Measurements from ENCODE around the gene BICD2.
"Not testable (repeated sequence)": the region's sequence is repeated elsewhere in the genome, so short reads cannot be mapped to it uniquely, and the experiment has no call there.

Gene BICD2

DNA sequence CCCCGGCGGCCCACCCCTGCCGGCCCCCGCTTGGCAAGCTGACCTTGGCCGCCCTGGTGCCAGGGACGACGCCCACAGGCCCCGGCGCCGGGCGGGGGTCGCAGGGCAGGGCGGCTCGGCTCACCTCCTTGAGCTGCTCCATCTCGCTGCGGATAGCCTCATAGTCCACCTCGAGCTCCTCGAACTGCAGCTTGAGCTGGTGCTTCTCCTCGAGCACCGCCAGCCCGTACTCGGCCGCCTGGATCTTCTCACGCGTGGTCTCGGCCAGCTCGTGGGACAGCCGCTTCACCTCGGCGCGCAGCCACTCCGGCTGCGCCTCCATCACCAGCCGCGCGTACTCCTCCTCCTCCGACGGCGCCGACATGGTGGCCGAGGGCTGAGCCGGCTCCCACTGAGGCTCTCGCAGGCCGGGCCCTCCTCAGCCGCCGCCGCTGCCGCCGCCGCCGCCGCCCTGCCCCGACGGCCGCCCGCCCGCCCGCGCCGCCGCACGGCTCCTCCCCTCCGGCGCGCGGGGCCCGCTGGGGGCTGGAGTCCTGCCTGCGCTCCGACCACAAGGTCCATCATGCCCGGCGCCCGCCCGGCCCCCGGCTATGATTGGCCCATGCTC, at the start of gene BICD2:
Gene BICD2, minus strand, starts transcription at position 453 of the 607 bp plus-strand sequence. Its CDS starts 89 bp downstream, at position 364.
- H3K4me1 ChIP-seq (ENCODE audit: control insufficient read depth, low read depth, low read length) = peaks cover 26% of the 10 kb centered on the region
- peak within 1 kb of the TSS; percentile 94 for H3K9ac ChIP-seq (ENCODE audit: low read length)
- H3K27me3 ChIP-seq (ENCODE audit: control insufficient read depth, insufficient read depth, low read length) = no peaks in the 10 kb centered on the region
- H3K27ac ChIP-seq (ENCODE audit: low read length) = peak within 1 kb of the TSS; percentile 76
- H3K36me3 ChIP-seq (ENCODE audit: control insufficient read depth, low read depth, low read length) = no peaks in the 10 kb centered on the region
- H3K4me3 ChIP-seq (ENCODE audit: low read length) = peak within 1 kb of the TSS; percentile 90
- H3K9me3 ChIP-seq (ENCODE audit: control insufficient read depth, low read depth, low read length) = no peaks in the 10 kb centered on the region

DNA sequence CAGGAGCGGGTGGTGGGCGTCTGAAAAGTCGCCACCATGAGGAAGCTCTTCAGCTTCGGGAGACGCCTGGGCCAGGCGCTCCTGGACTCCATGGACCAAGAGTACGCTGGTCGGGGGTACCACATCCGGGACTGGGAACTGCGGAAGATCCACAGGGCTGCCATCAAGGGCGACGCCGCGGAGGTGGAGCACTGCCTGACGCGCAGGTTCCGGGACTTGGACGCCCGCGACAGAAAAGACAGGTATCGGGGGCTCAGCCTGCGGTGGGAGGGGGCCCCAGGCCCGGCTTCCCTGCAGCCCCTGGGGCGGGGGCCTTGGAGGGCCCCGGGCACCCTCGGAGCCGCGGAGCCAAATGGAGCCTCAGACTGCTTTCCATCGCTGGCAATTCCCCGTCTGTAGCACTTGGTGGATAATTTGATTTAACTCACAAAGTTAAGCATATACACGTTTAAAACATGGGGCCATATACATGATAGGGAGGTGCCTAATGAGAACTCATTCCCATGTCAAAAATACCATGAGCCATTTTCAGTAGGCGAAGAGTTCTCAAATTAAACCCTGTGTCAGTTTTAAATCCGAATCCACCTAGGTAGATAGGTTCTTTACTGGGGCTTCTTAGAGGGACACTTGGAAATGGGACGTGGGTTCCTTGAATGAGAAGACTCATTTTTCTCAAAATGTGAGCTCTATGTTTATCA, 45.1 kb upstream of the BICD2 start:
- Histone ChIP-seq H3K4me3 (ENCODE audit: low read length) (peak overlapping the region; percentile 42), H3K27me3 (ENCODE audit: control insufficient read depth, insufficient read depth, low read length) (peaks cover 100% of the 10 kb centered on the region)
- not testable (repeated sequence) for H3K27ac ChIP-seq (ENCODE audit: low read length); H3K36me3 ChIP-seq (ENCODE audit: control insufficient read depth, low read depth, low read length); H3K4me1 ChIP-seq (ENCODE audit: control insufficient read depth, low read depth, low read length); H3K9ac ChIP-seq (ENCODE audit: low read length); H3K9me3 ChIP-seq (ENCODE audit: control insufficient read depth, low read depth, low read length)

DNA sequence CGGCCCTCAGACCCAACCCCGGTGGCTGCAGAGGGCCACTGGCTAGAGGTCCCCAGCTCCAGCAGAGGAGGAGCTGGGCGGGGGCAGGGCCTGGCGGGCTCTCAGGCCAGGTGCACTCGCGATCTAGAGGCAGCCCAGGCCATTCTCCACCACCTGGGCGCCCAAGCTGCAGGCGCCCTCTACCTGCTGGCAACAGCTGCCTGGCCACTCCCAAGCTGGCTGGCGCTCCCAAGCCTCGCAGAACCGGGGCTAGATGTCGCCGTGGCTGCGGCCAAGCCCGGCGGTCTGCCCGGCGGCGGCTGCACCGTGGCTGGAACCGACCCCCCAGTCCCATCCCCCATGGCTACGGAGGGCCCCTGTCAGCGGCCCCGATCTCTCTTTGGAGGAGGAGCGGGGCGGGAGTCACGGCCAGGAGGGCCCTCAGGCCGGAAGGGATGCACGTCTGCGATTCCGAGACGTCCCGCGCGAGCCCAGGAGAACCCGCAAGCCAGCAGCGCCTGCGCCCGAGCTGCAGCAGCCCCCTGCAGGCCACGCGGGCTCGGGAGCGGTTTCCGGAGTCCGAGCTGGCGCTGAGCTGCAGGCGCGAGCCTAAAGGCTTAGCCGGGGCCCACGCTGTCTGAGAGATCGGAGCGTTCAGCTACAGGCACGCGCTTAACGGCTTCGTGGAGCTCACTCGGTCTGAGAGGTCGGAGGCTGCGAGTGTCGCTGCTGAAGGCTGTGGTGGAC, 44.3 kb upstream of the BICD2 start:
- no peaks in the 10 kb centered on the region for H3K9me3 ChIP-seq (ENCODE audit: control insufficient read depth, low read depth, low read length)
- H3K27ac ChIP-seq (ENCODE audit: low read length) = no peak overlapping the region
- no peaks in the 10 kb centered on the region for H3K4me1 ChIP-seq (ENCODE audit: control insufficient read depth, low read depth, low read length)
- peak overlapping the region; percentile 42 for H3K4me3 ChIP-seq (ENCODE audit: low read length)
- H3K27me3 ChIP-seq (ENCODE audit: control insufficient read depth, insufficient read depth, low read length) = peaks cover 100% of the 10 kb centered on the region
- H3K9ac ChIP-seq (ENCODE audit: low read length) = no peak overlapping the region
- H3K36me3 ChIP-seq (ENCODE audit: control insufficient read depth, low read depth, low read length) = no peaks in the 10 kb centered on the region

GRCh38 chr9:92807757-92808725, 43.4 kb upstream of the BICD2 start:
- Histone ChIP-seq H3K4me1 (ENCODE audit: control insufficient read depth, low read depth, low read length) (no peaks in the 10 kb centered on the region), H3K27me3 (ENCODE audit: control insufficient read depth, insufficient read depth, low read length) (peaks cover 99% of the 10 kb centered on the region), H3K36me3 (ENCODE audit: control insufficient read depth, low read depth, low read length) (no peaks in the 10 kb centered on the region), H3K27ac (ENCODE audit: low read length) (no peak overlapping the region), H3K4me3 (ENCODE audit: low read length) (peak overlapping the region; percentile 42), H3K9me3 (ENCODE audit: control insufficient read depth, low read depth, low read length) (no peaks in the 10 kb centered on the region), H3K9ac (ENCODE audit: low read length) (no peak overlapping the region)

- Histone ChIP-seq H3K36me3 (ENCODE audit: control insufficient read depth, low read depth, low read length) (no peaks in the 10 kb centered on the region), H3K9ac (ENCODE audit: low read length) (no peak overlapping the region), H3K4me1 (ENCODE audit: control insufficient read depth, low read depth, low read length) (no peaks in the 10 kb centered on the region), H3K9me3 (ENCODE audit: control insufficient read depth, low read depth, low read length) (no peaks in the 10 kb centered on the region), H3K4me3 (ENCODE audit: low read length) (no peak overlapping the region), H3K27ac (ENCODE audit: low read length) (no peak overlapping the region), H3K27me3 (ENCODE audit: control insufficient read depth, insufficient read depth, low read length) (peaks cover 90% of the 10 kb centered on the region)
Observed at GRCh38 chr9:92807031-92807756, 42.6 kb upstream of the BICD2 start.

DNA sequence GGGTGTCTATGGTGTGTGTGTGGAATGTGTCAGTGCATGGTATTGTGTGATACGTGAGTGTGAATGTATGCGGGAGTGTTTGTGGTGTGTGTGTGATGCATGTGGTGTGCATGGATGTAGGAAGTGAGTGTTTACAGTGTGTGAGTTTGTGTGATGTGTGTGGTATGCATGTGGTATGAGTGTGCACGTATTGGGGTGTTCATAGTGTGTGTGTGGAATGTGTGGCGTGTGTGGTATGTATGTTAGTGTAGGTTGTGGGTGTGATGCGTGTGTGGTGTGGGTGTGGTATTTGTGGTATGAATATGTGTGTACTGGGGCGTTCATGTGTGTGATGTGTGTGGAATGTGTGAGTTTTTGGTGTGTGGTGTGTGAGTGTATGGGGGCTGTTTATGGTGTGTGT, 40.1 kb upstream of the BICD2 start:
- H3K4me1 ChIP-seq (ENCODE audit: control insufficient read depth, low read depth, low read length) = no peaks in the 10 kb centered on the region
- no peaks in the 10 kb centered on the region for H3K36me3 ChIP-seq (ENCODE audit: control insufficient read depth, low read depth, low read length)
- no peak overlapping the region for H3K27ac ChIP-seq (ENCODE audit: low read length)
- H3K27me3 ChIP-seq (ENCODE audit: control insufficient read depth, insufficient read depth, low read length) = peaks cover 65% of the 10 kb centered on the region
- H3K9ac ChIP-seq (ENCODE audit: low read length) = no peak overlapping the region
- no peak overlapping the region for H3K4me3 ChIP-seq (ENCODE audit: low read length)
- H3K9me3 ChIP-seq (ENCODE audit: control insufficient read depth, low read depth, low read length) = no peaks in the 10 kb centered on the region

DNA sequence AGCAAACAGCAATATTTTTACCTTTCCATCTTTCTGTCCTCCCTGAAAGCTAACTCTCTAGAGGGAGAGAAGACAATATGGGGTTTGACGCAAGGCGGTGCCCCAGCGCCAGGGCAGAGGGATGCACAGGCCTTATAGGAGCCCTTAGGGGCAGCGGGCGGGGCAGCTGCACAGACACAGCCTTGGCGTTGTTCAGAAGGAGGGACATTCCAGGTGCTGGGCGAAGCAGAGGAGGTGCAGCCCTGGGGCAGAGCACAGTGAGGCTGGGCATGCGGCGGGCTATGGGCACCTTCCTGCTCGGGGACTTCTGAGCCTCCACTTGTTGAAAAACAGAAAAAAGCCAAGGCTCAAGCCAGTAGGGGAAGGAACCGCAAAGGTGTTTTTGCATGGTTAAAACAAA, 33.7 kb upstream of the BICD2 start:
- Histone ChIP-seq H3K27ac (ENCODE audit: low read length) (no peak overlapping the region), H3K9me3 (ENCODE audit: control insufficient read depth, low read depth, low read length) (no peaks in the 10 kb centered on the region), H3K4me1 (ENCODE audit: control insufficient read depth, low read depth, low read length) (no peaks in the 10 kb centered on the region), H3K36me3 (ENCODE audit: control insufficient read depth, low read depth, low read length) (no peaks in the 10 kb centered on the region), H3K4me3 (ENCODE audit: low read length) (no peak overlapping the region), H3K27me3 (ENCODE audit: control insufficient read depth, insufficient read depth, low read length) (peaks cover 2% of the 10 kb centered on the region), H3K9ac (ENCODE audit: low read length) (no peak overlapping the region)

- H3K9ac ChIP-seq (ENCODE audit: low read length); H3K4me1 ChIP-seq (ENCODE audit: control insufficient read depth, low read depth, low read length); H3K27ac ChIP-seq (ENCODE audit: low read length); H3K27me3 ChIP-seq (ENCODE audit: control insufficient read depth, insufficient read depth, low read length); H3K9me3 ChIP-seq (ENCODE audit: control insufficient read depth, low read depth, low read length); H3K4me3 ChIP-seq (ENCODE audit: low read length); H3K36me3 ChIP-seq (ENCODE audit: control insufficient read depth, low read depth, low read length): not testable (repeated sequence)
Observed at GRCh38 chr9:92796337-92796804, 31.7 kb upstream of the BICD2 start.

- H3K36me3 ChIP-seq (ENCODE audit: control insufficient read depth, low read depth, low read length) = no peaks in the 10 kb centered on the region
- no peaks in the 10 kb centered on the region for H3K9me3 ChIP-seq (ENCODE audit: control insufficient read depth, low read depth, low read length)
- H3K4me3 ChIP-seq (ENCODE audit: low read length) = no peak overlapping the region
- H3K27me3 ChIP-seq (ENCODE audit: control insufficient read depth, insufficient read depth, low read length) = no peaks in the 10 kb centered on the region
- H3K4me1 ChIP-seq (ENCODE audit: control insufficient read depth, low read depth, low read length) = no peaks in the 10 kb centered on the region
- H3K27ac ChIP-seq (ENCODE audit: low read length) = no peak overlapping the region
- H3K9ac ChIP-seq (ENCODE audit: low read length) = no peak overlapping the region
Observed at GRCh38 chr9:92795598-92796336, 31.1 kb upstream of the BICD2 start.

GRCh38 chr9:92795000-92795399, 30.4 kb upstream of the BICD2 start:
- H3K9ac ChIP-seq (ENCODE audit: low read length) = no peak overlapping the region
- no peak overlapping the region for H3K27ac ChIP-seq (ENCODE audit: low read length)
- H3K27me3 ChIP-seq (ENCODE audit: control insufficient read depth, insufficient read depth, low read length) = no peaks in the 10 kb centered on the region
- no peaks in the 10 kb centered on the region for H3K4me1 ChIP-seq (ENCODE audit: control insufficient read depth, low read depth, low read length)
- no peak overlapping the region for H3K4me3 ChIP-seq (ENCODE audit: low read length)
- H3K9me3 ChIP-seq (ENCODE audit: control insufficient read depth, low read depth, low read length) = no peaks in the 10 kb centered on the region
- H3K36me3 ChIP-seq (ENCODE audit: control insufficient read depth, low read depth, low read length) = no peaks in the 10 kb centered on the region
